T1000 (cell line): ENCODE data around the gene METTL2B.
"Not testable (repeated sequence)": the region's sequence is repeated elsewhere in the genome, so short reads cannot be mapped to it uniquely, and the experiment has no call there.

Experiments
- DNase-seq: peaks from one replicate; lab custom pipeline; 2025; ENCODE audit warnings: mixed read lengths; lab: John Stamatoyannopoulos, UW

The METTL2B gene

GRCh38 chr7:128526062-128526466 is 49.5 kb downstream of the METTL2B start:
- not testable (repeated sequence) for DNase-seq

GRCh38 chr7:128529191-128529590 is 52.6 kb downstream of the METTL2B start:
- DNase-seq = not testable (repeated sequence)

DNA sequence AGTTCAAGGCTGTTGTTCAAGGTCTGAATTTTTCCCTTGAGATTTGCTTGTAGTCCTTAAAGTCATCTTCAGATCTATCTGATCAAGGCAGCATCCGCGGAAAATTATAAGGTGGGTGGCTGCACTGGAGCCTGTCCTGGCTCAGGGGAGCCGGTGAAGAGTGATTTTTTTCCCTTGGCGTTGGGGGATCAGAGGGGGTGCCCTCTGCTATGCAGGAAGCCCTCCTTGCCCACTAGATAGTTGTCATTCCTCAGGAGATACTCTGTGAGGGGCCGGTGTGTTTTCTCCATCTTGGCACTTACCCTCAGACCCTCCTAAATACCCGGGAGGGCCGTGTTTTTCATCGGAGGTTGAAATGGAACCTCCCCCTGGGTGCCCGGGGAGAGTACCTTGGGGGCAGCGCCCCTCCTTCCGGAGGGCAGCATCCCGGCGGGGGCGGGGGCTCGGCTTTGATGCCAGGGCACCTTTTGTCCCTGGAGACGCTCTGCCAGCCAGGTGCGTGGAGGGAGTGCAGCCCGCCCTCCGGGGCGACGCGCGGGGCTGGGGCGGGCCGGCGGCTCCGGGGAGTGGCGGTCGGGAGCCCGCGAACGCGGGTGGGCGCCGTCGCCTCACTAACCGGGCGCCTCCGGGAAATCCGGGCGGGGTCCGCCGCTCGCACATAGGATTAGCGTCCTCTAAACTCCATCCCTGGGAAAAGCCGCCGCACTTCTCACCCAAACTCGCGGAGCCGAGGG is 53.7 kb downstream of the METTL2B start:
- DNase-seq = not testable (repeated sequence)

GRCh38 chr7:128530855-128531104 is 54.2 kb downstream of the METTL2B start:
- DNase-seq = no peak

- peak; percentile 55 for DNase-seq
Measured at GRCh38 chr7:128531105-128531954, 54.8 kb downstream of the METTL2B start.

DNA sequence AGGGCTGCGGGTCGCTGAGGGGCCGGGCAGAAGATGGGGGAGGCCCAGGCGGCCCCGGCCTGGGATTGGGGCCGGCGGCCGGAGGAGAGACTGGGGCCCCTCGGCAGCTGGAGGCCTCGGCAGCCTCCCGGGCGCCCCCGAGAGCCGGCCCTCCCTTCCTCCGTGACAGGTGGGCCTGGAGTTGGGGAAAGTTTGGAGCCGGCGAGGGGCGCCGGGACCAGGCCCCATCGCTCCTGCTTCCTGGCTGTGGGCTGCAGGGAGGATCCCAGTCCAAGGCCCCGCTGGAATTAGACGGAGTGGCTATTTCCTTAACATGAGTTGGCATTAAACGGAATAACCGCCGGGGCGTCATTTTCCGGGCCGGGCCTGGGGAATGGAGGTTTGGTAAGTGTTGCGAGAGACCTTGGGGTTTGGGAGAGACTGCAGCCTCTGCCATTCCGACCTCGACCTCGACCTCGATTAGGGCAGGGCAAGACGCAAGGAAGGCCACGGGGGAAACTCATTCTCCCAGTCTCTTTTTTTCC is 55.5 kb downstream of the METTL2B start:
- DNase-seq = peak; percentile 3

DNA sequence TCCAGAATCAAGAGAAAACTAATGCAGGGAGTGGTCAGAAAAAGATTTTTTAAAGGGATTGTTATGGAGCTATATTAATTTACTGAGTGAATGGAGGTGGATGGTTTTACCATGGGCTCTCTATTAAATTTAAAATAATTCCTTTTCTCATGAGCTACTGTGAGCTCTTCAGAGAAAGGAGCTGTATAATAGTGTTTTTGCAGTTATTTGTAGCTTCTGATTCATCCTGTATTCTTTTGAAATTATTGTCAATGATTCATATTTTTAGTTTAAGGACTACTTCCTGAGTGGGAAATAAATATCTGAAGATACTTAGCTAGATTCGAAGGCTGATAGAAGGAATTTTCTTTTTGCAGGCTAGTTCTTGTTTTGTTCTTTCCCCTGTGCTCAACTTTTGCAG is 56.4 kb downstream of the METTL2B start:
- not testable (repeated sequence) for DNase-seq

- not testable (repeated sequence) for DNase-seq
Measured at GRCh38 chr7:128537410-128537809, 60.9 kb downstream of the METTL2B start.

DNA sequence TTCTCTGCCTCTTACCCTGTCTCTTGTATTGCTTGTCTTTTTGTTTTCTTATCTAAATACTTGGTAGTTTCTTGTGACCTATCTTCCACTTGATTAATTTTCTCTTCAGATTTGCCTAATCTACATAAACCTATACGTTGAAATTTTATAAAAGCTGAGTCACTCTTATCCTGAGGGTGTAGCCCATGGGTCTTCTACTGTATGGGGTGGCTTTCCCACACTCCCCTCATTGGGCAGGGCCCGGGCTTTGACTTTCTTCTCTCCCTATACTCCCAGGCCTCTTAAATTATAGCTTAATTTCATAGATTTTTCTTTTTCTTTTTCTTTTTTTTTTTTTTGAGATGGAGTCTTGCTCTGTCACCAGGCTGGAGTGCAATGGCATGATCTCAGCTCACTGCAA is 66.0 kb downstream of the METTL2B start:
- not testable (repeated sequence) for DNase-seq

DNA sequence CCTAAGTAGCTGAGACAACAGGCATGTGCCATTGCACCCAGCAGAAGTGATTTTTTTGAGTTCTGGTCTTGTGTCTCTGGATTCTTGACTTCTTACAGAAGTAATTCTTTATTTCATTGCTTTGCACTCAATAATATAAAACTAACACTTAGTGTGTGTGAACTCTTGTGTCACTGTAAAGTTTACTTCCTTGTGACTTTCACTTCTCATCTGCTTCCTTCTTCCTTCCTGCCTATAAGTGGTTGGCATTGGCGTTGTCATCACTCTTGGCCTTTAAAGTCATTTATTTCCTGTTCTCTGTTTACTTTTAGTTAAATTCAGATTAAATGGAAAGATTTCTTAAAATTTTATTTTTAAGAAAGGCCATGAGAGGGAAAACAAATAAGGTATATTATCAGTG is 66.8 kb downstream of the METTL2B start:
- DNase-seq = not testable (repeated sequence)

DNA sequence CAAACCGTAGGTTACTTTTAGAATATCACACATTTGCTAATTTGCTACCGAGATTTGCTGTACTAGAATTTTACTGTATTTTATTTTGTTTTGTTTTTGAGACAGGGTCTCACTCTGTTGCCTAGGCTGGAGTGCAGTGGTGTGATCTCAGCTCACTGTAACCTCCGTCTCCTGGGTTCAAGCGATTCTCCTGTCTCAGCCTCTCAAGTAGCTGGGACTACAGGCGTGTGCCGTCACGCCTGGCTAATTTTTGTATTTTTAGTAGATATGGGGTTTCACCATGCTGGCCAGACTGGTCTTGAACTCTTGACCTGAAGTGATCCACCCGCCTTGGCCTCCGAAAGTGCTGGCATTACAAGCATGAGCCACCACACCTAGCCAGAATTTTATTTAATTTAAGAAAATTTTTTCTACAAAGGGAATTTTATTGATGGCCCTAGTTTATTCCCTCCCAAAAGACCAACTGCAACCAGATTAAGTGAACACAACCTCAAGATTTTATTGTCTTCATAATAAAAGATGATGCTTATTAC is 69.8 kb downstream of the METTL2B start:
- DNase-seq = not testable (repeated sequence)

- no peak for DNase-seq
Measured at GRCh38 chr7:128550920-128551319, 74.4 kb downstream of the METTL2B start.

GRCh38 chr7:128554394-128554793 is 77.8 kb downstream of the METTL2B start:
- not testable (repeated sequence) for DNase-seq
